T47D (cell line): ENCODE data around the gene AHRR.

ENCODE experiments used
- DNase-seq, 2 experiments: peaks; one replicate each; pipeline versions ENCODE4 v3.0.0 to v3.0.0-alpha.2; 2011 to 2012; ENCODE audit warnings: low read depth in 1 of 2, low spot score in 1 of 2
- JUND ChIP-seq: IDR thresholded peaks from 2 replicates; pipeline ENCODE4 v1.6.1; 2012; ENCODE audit warnings: low read depth
- in situ Hi-C: cut with HindIII; loops from 2 replicates; pipeline ENCODE4 v1.10.0; 2016; ENCODE audit warnings: low sequenced_read_pairs, low pct_unique_long_range_greater_than_20kb

AHRR gene

GRCh38 chr5:318931-319601, 2.4 kb upstream of the AHRR start:
- TF ChIP-seq JUND: no peak
- in situ Hi-C loops: no loop called here
- DNase-seq: no peak

GRCh38 chr5:320524-321229, 837 bp upstream of the AHRR start:
- no peak for TF ChIP-seq JUND
- no peak for DNase-seq
- in situ Hi-C loops: no loop called here

- no peak for TF ChIP-seq JUND
- DNase-seq: no peak
- in situ Hi-C loops: no loop called here
Observed at GRCh38 chr5:321726-322251, 275 bp downstream of the AHRR start.

GRCh38 chr5:322281-322941, 897 bp downstream of the AHRR start:
- no peak for TF ChIP-seq JUND
- no peak for DNase-seq
- in situ Hi-C loops: no loop called here

- DNase-seq: no peak
- TF ChIP-seq JUND: no peak
- in situ Hi-C loops: no loop called here
Observed at GRCh38 chr5:322942-323879, 1.7 kb downstream of the AHRR start.

- in situ Hi-C loops: no loop called here
- no peak for TF ChIP-seq JUND
- no peak for DNase-seq
Observed at GRCh38 chr5:324736-325612, 3.5 kb downstream of the AHRR start.

GRCh38 chr5:326109-326508, 4.6 kb downstream of the AHRR start:
- in situ Hi-C loops: no loop called here
- no peak for TF ChIP-seq JUND
- no peak for DNase-seq

GRCh38 chr5:329121-329735, 7.7 kb downstream of the AHRR start:
- no peak for DNase-seq
- in situ Hi-C loops: no loop called here
- TF ChIP-seq JUND: no peak

GRCh38 chr5:329768-330167, 8.3 kb downstream of the AHRR start:
- in situ Hi-C loops: no loop called here
- no peak for DNase-seq
- TF ChIP-seq JUND: no peak

GRCh38 chr5:332843-333242, 11.3 kb downstream of the AHRR start:
- DNase-seq: no peak
- in situ Hi-C loops: no loop called here
- TF ChIP-seq JUND: no peak

GRCh38 chr5:333945-334344, 12.4 kb downstream of the AHRR start:
- no peak for DNase-seq
- no peak for TF ChIP-seq JUND
- in situ Hi-C loops: no loop called here
